Neural cell (in vitro differentiated cells): ENCODE data around the gene NKX3-2. TPM values are rescaled to one million over a fixed set of nuclear protein-coding genes. Genes with fewer than 3 reads are reported as not detected.

Source experiments
- H2AFZ ChIP-seq: fragments of 200-600, 300-800 bp; sonication (generic), shearing (Covaris generic); 2 replicates; pipeline ENCODE4 v1.6.0; 2014; ENCODE audit warnings: low read depth, mild to moderate bottlenecking, antibody characterized with exemption, low read length, moderate library complexity
- H3F3A ChIP-seq: fragments of 200-600 bp; shearing (Covaris generic); 2 replicates; pipeline ENCODE4 v1.6.1; 2016; ENCODE audit warnings: mild to moderate bottlenecking, moderate library complexity, mixed read lengths, antibody characterized with exemption, low read length; ENCODE audit not compliant: insufficient read depth, poor library complexity, severe bottlenecking
- H3K27ac ChIP-seq: fragments of 200-600, 300-800 bp; sonication (generic), shearing (Covaris generic); 2 replicates; pipeline ENCODE4 v1.5.1; 2014; ENCODE audit warnings: mild to moderate bottlenecking, low read length, moderate library complexity
- H3K27me3 ChIP-seq: fragments of 300-800, 200-600 bp; sonication (generic), shearing (Covaris generic); 2 replicates; pipeline ENCODE4 v1.6.0; 2014; ENCODE audit warnings: mild to moderate bottlenecking, low read depth, low read length, moderate library complexity; ENCODE audit not compliant: insufficient read depth
- H3K36me3 ChIP-seq: fragments of 300-800, 200-600 bp; sonication (generic), shearing (Covaris generic); 2 replicates; pipeline ENCODE4 v1.5.1; 2014; ENCODE audit warnings: mild to moderate bottlenecking, antibody characterized with exemption, low read length, moderate library complexity; ENCODE audit not compliant: insufficient read depth
- H3K4me2 ChIP-seq: fragments of 300-800, 200-600 bp; sonication (generic), shearing (Covaris generic); 2 replicates; pipeline ENCODE4 v1.6.0; 2014; ENCODE audit warnings: mild to moderate bottlenecking, low read length
- H3K4me3 ChIP-seq: fragments of 300-800, 200-600 bp; sonication (generic), shearing (Covaris generic); 2 replicates; pipeline ENCODE4 v1.5.1; 2014; ENCODE audit warnings: mild to moderate bottlenecking, low read length, moderate library complexity
- H3K79me2 ChIP-seq: fragments of 200-600 bp; shearing (Covaris generic); replicated peaks from 2 replicates; pipeline ENCODE4 v1.6.0; 2014; ENCODE audit warnings: mild to moderate bottlenecking, low read length, moderate library complexity; ENCODE audit not compliant: insufficient read depth
- H3K9ac ChIP-seq: fragments of 300-800, 200-600 bp; sonication (generic), shearing (Covaris generic); 2 replicates; pipeline ENCODE4 v1.6.1; 2016; ENCODE audit warnings: mild to moderate bottlenecking, low read length, mixed read lengths
- H3K9me2 ChIP-seq: fragments of 200-600 bp; shearing (Covaris generic); 2 replicates; pipeline ENCODE4 v1.6.1; 2016; ENCODE audit warnings: mild to moderate bottlenecking, low read length, mixed read lengths; ENCODE audit not compliant: insufficient read depth
- H3K9me3 ChIP-seq: fragments of 200-600, 300-800 bp; sonication (generic), shearing (Covaris generic); 2 replicates; pipeline ENCODE4 v1.6.1; 2016; ENCODE audit warnings: mild to moderate bottlenecking, mixed run types, low read length, moderate library complexity, mixed read lengths
- H4K20me1 ChIP-seq: fragments of 200-600 bp; shearing (Covaris generic); 2 replicates; pipeline ENCODE4 v1.6.1; 2016; ENCODE audit warnings: mild to moderate bottlenecking, mixed run types; ENCODE audit not compliant: insufficient read depth
- EP300 ChIP-seq: fragments of 450-650 bp; conservative IDR thresholded peaks from 2 replicates; pipeline ENCODE4 v1.6.1; 2014; ENCODE audit warnings: antibody characterized with exemption, mild to moderate bottlenecking, moderate library complexity; ENCODE audit not compliant: poor library complexity, severe bottlenecking
- EZH2 ChIP-seq: fragments of 200-600, 300-800 bp; shearing (Covaris generic), sonication (generic); IDR thresholded peaks from 2 replicates; pipeline ENCODE4 v1.6.1; 2014; ENCODE audit warnings: antibody characterized with exemption, low read length, borderline replicate concordance, mild to moderate bottlenecking; ENCODE audit not compliant: insufficient read depth, poor library complexity, severe bottlenecking
- POLR2AphosphoS5 ChIP-seq: IDR thresholded peaks from 2 replicates; pipeline ENCODE4 v1.6.1; 2012
- RAD21 ChIP-seq: fragments of 450-650 bp; conservative IDR thresholded peaks from 2 replicates; pipeline ENCODE4 v1.6.1; 2014; ENCODE audit warnings: antibody characterized with exemption, mild to moderate bottlenecking, moderate library complexity
- TAF1 ChIP-seq: IDR thresholded peaks from 2 replicates; pipeline ENCODE4 v1.6.1; 2012; ENCODE audit warnings: low read depth
- polyA plus RNA-seq: library from polyadenylated mRNA; depleted of rRNA; stranded (reverse); fragments of >200 nt; gene quantifications from 2 replicates; pipeline ENCODE4 v1.2.3, GENCODE V29; 2014

NKX3-2 gene
- polyA plus RNA-seq, 1 donor from 2014 or later = not detected

DNA sequence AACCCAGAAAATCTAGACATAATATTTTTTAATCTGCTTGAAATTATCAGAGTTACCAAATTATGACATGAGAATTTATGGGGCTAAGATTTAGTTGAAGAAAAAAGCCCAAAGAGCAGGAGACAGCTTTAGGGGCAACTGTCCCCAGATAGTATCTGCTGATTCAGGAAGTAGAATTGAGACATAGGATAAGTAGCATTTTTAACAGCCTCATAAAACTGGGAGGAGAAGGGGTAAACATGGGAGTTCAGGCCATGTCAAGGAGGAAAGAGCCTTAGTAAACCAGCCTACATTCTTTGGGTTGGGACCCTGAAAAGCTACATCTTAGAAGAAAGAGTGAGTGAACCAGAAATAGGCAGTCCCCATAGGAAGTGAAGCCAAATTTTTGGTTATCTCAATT lies 50.5 kb downstream of the NKX3-2 start:
- Histone ChIP-seq H3K36me3 (no peaks in the 10 kb centered on the region), H3K79me2 (no peaks in the 10 kb centered on the region), H3K4me2 (no peak overlapping the region), H3F3A (no peaks in the 10 kb centered on the region), H3K9me3 (no peaks in the 10 kb centered on the region), H3K4me3 (no peak overlapping the region), H4K20me1 (no peaks in the 10 kb centered on the region), H3K9me2 (no peaks in the 10 kb centered on the region), H3K27me3 (no peaks in the 10 kb centered on the region), H2AFZ (no peak overlapping the region), H3K27ac (no peak overlapping the region), H3K9ac (no peak overlapping the region)
- TF ChIP-seq RAD21 = no peak
- TF ChIP-seq POLR2AphosphoS5 = no peak
- TF ChIP-seq EP300 = no peak
- no peak for TF ChIP-seq EZH2
- TF ChIP-seq TAF1 = no peak

DNA sequence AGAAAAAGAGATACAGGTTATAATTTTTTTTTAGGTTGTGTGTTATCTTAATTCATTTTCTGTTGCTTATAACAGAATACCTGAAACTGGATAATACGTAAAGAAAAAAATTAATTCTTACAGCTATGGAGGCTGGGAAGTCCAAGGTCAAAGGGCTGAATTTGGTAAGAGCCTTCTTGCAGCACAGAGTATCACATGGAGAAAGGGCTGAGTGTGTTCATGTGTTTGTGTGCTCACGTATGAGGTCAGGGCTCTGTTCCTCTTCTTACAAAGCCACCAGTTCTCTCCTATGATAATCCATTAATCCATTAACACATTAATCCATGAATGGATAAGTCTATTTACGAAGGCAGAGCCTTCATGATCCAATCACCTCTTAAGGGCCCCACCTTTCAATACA lies 51.6 kb downstream of the NKX3-2 start:
- Histone ChIP-seq H3K36me3 (no peaks in the 10 kb centered on the region), H3K9ac (no peak overlapping the region), H3K27me3 (no peaks in the 10 kb centered on the region), H4K20me1 (no peaks in the 10 kb centered on the region), H3K9me2 (no peaks in the 10 kb centered on the region), H3K4me3 (no peak overlapping the region), H3K27ac (no peak overlapping the region), H3K79me2 (no peaks in the 10 kb centered on the region), H3F3A (no peaks in the 10 kb centered on the region), H3K9me3 (no peaks in the 10 kb centered on the region), H2AFZ (no peak overlapping the region), H3K4me2 (no peak overlapping the region)
- TF ChIP-seq EZH2 = no peak
- TF ChIP-seq EP300 = no peak

Other genes starting within 250 kb of the NKX3-2 start
- 60.5 and 60.7 TPM in 2 replicates for gene RAB28, start 60.2 kb downstream of the NKX3-2 start, polyA plus RNA-seq
- 42.3 and 43.3 TPM in 2 replicates for gene BOD1L1, start 83.2 kb upstream of the NKX3-2 start, polyA plus RNA-seq